Cardiac fibroblast (primary cell): ENCODE data around the gene CERS4.
"Not testable (repeated sequence)": the region's sequence is repeated elsewhere in the genome, so short reads cannot be mapped to it uniquely, and the experiment has no call there.

Experiments used
- DNase-seq, 2 donors: peaks; one replicate each; pipeline versions ENCODE4 v3.0.0 to v3.0.0-alpha.2; 2010; ENCODE audit warnings: low read depth in 2 of 2
- H3K4me3 ChIP-seq, 2 donors: replicated peaks in 1 of 2; 1 replicate in 1 of 2; 2 replicates in 1 of 2; pipeline ENCODE4 v1.5.1; 2011; ENCODE audit warnings: low read depth in 2 of 2, low read length in 2 of 2, mild to moderate bottlenecking in 2 of 2, moderate library complexity in 1 of 2
- CTCF ChIP-seq: IDR thresholded peaks from one replicate; pipeline ENCODE4 v1.5.1; 2011; ENCODE audit warnings: low read depth, mild to moderate bottlenecking, low read length, inconsistent platforms

Gene CERS4

DNA sequence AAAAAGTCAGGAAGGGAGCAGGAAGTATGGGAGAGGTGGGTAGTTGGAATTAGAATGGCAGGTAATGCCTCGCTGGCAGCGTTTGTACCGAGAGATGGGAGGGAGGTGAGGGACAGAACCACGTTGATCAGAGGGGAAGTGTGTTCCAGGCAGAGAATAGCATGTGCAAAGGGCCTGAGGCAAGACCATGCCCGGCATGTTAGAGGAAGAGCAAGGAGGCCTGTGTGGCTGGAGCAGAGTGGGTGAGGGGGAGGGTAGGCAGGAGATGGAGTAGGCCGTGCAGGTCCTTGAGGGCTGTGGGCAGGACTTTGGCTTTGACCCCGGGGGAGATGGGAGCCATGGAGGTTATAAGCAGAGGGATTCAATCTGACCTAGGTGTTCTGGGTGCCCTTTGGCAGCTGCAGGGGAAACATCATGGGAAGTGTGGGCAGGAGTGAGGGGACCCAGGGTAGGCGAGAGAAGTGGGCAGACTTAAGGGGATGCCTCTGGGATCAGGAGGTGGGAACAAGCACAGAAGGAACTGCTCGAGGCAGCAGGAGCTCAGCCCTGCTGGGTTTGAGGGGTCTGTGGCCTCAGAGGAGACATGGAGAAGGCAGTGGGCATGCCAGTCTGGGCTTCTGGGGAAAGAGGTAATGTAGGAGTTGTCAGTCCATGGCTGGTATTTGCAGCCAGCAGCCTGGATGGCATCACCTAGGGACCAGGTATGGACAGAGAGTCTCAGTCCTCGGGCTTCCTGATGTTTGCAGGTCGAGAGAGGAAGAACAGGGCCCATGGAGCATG, 50.2 kb downstream of the CERS4 start:
- no peak overlapping the region for H3K4me3 ChIP-seq
- TF ChIP-seq CTCF, result no peak
- no peak for DNase-seq

DNA sequence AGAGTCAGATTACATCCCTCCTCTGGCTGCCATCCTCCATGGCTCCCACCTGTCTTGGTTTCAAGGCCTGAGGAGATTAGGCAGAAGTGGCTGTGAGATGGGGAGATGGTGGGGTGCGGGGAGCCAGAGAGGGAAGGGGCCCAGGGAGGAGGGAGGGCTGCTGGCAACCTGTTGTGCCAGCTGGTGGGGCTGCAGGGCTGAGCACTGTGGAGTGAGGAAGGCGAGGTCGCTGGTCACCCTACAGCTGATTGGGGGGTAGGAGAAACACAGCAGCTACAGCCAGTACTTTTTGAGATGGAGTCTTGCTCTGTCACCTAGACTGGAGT, 50.7 kb downstream of the CERS4 start:
- DNase-seq, result no peak
- TF ChIP-seq CTCF, result no peak
- H3K4me3 ChIP-seq, result no peak overlapping the region

DNA sequence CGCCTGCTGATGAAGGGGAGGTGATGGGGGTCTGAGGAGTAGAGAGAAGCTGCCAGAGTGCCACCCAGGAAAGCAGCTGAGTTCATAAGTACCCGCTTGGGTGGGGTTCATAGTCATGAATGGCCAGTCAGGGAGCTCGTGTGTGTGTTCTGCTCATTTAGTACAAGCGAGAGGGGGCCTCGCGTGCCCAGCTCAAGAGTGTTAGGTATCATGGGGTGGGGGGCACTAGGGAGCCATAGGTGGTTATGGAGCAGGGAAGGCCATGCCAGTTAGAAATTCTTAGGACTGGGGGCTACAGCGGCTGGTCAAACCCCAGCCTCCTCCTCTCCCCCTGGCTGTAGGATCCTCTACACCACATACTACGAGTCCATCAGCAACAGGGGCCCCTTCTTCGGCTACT, 52.2 kb downstream of the CERS4 start:
- no peak for DNase-seq
- TF ChIP-seq CTCF, result no peak
- H3K4me3 ChIP-seq, result no peak overlapping the region

GRCh38 chr19:8261881-8262280, 52.7 kb downstream of the CERS4 start:
- DNase-seq, result no peak

GRCh38 chr19:8262431-8262830, 53.3 kb downstream of the CERS4 start:
- no peak overlapping the region for H3K4me3 ChIP-seq
- DNase-seq, result no peak
- TF ChIP-seq CTCF, result no peak

More at GRCh38 chr19:8261881-8262280, 52.7 kb downstream of the CERS4 start:
- no peak for TF ChIP-seq CTCF
- H3K4me3 ChIP-seq, result no peak overlapping the region

- H3K4me3 ChIP-seq, DNase-seq: not testable (repeated sequence)
These were observed 55.1 kb downstream of the CERS4 start for GRCh38 chr19:8264248-8264647.

DNA sequence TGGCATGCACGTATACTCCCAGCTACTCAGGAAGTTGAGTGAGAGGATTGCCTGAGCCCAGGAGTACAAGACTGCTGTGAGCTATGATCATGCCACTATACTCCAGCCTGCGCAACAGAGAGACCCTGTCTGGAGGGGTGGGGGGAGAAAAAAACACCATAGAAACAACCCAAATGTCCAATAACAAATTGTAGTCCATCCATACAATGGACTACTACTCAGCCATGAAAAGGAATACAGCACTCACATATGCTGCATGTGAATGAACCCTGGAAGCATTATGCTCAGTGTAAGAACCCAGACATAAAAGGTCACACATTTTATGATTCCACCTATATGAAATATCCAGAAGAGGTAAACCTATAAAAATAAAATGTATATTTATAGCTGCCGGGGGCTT, 56.7 kb downstream of the CERS4 start:
- DNase-seq, result no peak
- no peak overlapping the region for H3K4me3 ChIP-seq
- no peak for TF ChIP-seq CTCF
